Activated CD4-positive, alpha-beta T cell treated with anti-CD3 and anti-CD28 coated beads, Interleukin-2, amount 50 U/mL, for 1 hour (primary cell): ENCODE results near the gene UTP3.
"Not testable (repeated sequence)": the region's sequence is repeated elsewhere in the genome, so short reads cannot be mapped to it uniquely, and the experiment has no call there.

Experiments
- DNase-seq: peaks from one replicate; pipeline ENCODE4 v3.0.0-alpha.2; 2020

UTP3 gene

GRCh38 chr4:70687821-70688794, at the start of gene UTP3:
Gene UTP3, plus strand, starts transcription at chr4:70688532. Its CDS starts 146 bp downstream, at chr4:70688678.
- DNase-seq, result peak; percentile 93

GRCh38 chr4:70640192-70640591, 48.1 kb upstream of the UTP3 start:
- no peak for DNase-seq

GRCh38 chr4:70650741-70651140, 37.6 kb upstream of the UTP3 start:
- not testable (repeated sequence) for DNase-seq

- DNase-seq, result no peak
Observed at GRCh38 chr4:70651864-70652506, 36.3 kb upstream of the UTP3 start.

GRCh38 chr4:70654605-70655011, 33.7 kb upstream of the UTP3 start:
- DNase-seq, result no peak

GRCh38 chr4:70657326-70657725, 31.0 kb upstream of the UTP3 start:
- no peak for DNase-seq

GRCh38 chr4:70658418-70658817, 29.9 kb upstream of the UTP3 start:
- no peak for DNase-seq

- DNase-seq, result no peak
Observed at GRCh38 chr4:70660106-70660505, 28.2 kb upstream of the UTP3 start.

GRCh38 chr4:70661309-70661922, 26.9 kb upstream of the UTP3 start:
- not testable (repeated sequence) for DNase-seq

GRCh38 chr4:70666369-70666768, 22.0 kb upstream of the UTP3 start, which contains the start of gene JCHAIN:
Gene JCHAIN, minus strand, starts transcription at chr4:70666508. Its CDS starts 18 bp downstream, at chr4:70666490.
- DNase-seq, result no peak

- no peak for DNase-seq
Observed at GRCh38 chr4:70667740-70668535, 20.4 kb upstream of the UTP3 start.

- no peak for DNase-seq
Observed at GRCh38 chr4:70670332-70671014, 17.9 kb upstream of the UTP3 start.

- no peak for DNase-seq
Observed at GRCh38 chr4:70671091-70671490, 17.2 kb upstream of the UTP3 start.

GRCh38 chr4:70674191-70674590, 14.1 kb upstream of the UTP3 start:
- no peak for DNase-seq

- no peak for DNase-seq
Observed at GRCh38 chr4:70674731-70675130, 13.6 kb upstream of the UTP3 start.

- no peak for DNase-seq
Observed at GRCh38 chr4:70676554-70677090, 11.7 kb upstream of the UTP3 start.

- no peak for DNase-seq
Observed at GRCh38 chr4:70678383-70678999, 9.8 kb upstream of the UTP3 start.

- no peak for DNase-seq
Observed at GRCh38 chr4:70680934-70681333, 7.4 kb upstream of the UTP3 start.

- DNase-seq, result no peak
Observed at GRCh38 chr4:70681704-70682103, 6.6 kb upstream of the UTP3 start.

- not testable (repeated sequence) for DNase-seq
Observed at GRCh38 chr4:70682142-70682541, 6.2 kb upstream of the UTP3 start.

- no peak for DNase-seq
Observed at GRCh38 chr4:70687392-70687791, 940 bp upstream of the UTP3 start.
